Esophagus squamous epithelium (tissue), 4 donors: ENCODE measurements around the gene CRADD.

Experiments used
- CTCF ChIP-seq, 6 experiments: fragments of 450-650 bp in 4 of 6; fragments of 200-600 bp in 2 of 6; sonication (generic) in 2 of 6; IDR thresholded peaks; one replicate each; pipeline ENCODE4 v1.5.1; 2016 to 2019; ENCODE audit warnings: antibody characterized with exemption in 6 of 6, mild to moderate bottlenecking in 4 of 6, moderate library complexity in 4 of 6
- POLR2A ChIP-seq, 4 donors: fragments of 450-650 bp; IDR thresholded peaks; one replicate each; pipeline ENCODE4 v1.6.1; 2017; ENCODE audit warnings: antibody characterized with exemption in 4 of 4, mild to moderate bottlenecking in 4 of 4, moderate library complexity in 3 of 4

DNA sequence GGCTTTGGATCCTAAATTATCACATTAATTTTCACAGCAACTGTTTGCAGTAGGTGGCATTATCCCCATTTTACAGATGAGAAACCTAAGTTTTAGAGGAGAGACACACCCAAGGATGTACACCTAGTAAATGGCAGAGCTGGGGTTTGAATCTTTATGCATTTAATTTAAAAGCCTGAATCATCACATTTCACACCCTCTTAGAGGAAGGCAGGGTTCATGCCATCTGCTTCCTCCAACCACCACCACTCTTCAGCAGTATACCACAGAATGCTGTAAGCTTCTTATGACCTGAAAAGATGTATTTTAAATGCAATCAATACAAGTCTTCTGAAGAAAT, 90.3 kb downstream of the CRADD start:
- no peak for TF ChIP-seq CTCF (IDR thresholded peaks at IDR 0.05)
- no peak for TF ChIP-seq POLR2A (IDR thresholded peaks at IDR 0.05)
